ENCODE data around the gene GAGE12F.
"Not testable (repeated sequence)": the region's sequence is repeated elsewhere in the genome, so short reads cannot be mapped to it uniquely, and the experiment has no call there.

Gene GAGE12F, protein sequence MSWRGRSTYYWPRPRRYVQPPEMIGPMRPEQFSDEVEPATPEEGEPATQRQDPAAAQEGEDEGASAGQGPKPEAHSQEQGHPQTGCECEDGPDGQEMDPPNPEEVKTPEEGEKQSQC

DNA sequence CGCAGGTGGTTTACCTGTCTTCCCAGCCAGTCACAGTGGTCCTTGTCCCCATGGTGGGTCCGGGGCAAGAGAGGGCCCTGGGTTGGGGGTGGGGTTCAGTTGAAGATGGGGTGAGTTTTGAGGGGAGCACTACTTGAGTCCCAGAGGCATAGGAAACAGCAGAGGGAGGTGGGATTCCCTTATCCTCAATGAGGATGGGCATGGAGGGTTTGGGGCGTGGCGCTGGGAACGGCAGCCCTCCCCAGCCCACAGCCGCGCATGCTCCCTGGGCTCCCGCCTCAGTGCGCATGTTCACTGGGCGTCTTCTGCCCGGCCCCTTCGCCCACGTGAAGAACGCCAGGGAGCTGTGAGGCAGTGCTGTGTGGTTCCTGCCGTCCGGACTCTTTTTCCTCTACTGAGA, at the start of gene GAGE12F:
GAGE12F (plus strand) TSS at position 301 of the 400 bp plus-strand sequence. CDS start 1,155 bp downstream, outside the sequence.
- H3K4me3 ChIP-seq (replicated peaks; ENCODE audit: low read depth, low read length); DNase-seq (ENCODE audit: extremely low read depth, low read depth): not testable (repeated sequence)

DNA sequence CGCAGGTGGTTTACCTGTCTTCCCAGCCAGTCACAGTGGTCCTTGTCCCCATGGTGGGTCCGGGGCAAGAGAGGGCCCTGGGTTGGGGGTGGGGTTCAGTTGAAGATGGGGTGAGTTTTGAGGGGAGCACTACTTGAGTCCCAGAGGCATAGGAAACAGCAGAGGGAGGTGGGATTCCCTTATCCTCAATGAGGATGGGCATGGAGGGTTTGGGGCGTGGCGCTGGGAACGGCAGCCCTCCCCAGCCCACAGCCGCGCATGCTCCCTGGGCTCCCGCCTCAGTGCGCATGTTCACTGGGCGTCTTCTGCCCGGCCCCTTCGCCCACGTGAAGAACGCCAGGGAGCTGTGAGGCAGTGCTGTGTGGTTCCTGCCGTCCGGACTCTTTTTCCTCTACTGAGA, 28.8 kb upstream of the GAGE12F start, which contains the start of gene GAGE12C:
GAGE12C (plus strand) TSS at position 301 of the 400 bp plus-strand sequence. CDS start 1,155 bp downstream, outside the sequence.
- DNase-seq (ENCODE audit: extremely low read depth, low read depth); H3K4me3 ChIP-seq (replicated peaks; ENCODE audit: low read depth, low read length): not testable (repeated sequence)

DNA sequence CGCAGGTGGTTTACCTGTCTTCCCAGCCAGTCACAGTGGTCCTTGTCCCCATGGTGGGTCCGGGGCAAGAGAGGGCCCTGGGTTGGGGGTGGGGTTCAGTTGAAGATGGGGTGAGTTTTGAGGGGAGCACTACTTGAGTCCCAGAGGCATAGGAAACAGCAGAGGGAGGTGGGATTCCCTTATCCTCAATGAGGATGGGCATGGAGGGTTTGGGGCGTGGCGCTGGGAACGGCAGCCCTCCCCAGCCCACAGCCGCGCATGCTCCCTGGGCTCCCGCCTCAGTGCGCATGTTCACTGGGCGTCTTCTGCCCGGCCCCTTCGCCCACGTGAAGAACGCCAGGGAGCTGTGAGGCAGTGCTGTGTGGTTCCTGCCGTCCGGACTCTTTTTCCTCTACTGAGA, 19.2 kb upstream of the GAGE12F start, which contains the start of gene GAGE12D:
GAGE12D (plus strand) TSS at position 301 of the 400 bp plus-strand sequence. CDS start 1,155 bp downstream, outside the sequence.
- H3K4me3 ChIP-seq (replicated peaks; ENCODE audit: low read depth, low read length); DNase-seq (ENCODE audit: extremely low read depth, low read depth): not testable (repeated sequence)

DNA sequence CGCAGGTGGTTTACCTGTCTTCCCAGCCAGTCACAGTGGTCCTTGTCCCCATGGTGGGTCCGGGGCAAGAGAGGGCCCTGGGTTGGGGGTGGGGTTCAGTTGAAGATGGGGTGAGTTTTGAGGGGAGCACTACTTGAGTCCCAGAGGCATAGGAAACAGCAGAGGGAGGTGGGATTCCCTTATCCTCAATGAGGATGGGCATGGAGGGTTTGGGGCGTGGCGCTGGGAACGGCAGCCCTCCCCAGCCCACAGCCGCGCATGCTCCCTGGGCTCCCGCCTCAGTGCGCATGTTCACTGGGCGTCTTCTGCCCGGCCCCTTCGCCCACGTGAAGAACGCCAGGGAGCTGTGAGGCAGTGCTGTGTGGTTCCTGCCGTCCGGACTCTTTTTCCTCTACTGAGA, 9.7 kb upstream of the GAGE12F start, which contains the start of gene GAGE12E:
GAGE12E (plus strand) TSS at position 301 of the 400 bp plus-strand sequence. CDS start 1,155 bp downstream, outside the sequence.
- DNase-seq (ENCODE audit: extremely low read depth, low read depth); H3K4me3 ChIP-seq (replicated peaks; ENCODE audit: low read depth, low read length): not testable (repeated sequence)

DNA sequence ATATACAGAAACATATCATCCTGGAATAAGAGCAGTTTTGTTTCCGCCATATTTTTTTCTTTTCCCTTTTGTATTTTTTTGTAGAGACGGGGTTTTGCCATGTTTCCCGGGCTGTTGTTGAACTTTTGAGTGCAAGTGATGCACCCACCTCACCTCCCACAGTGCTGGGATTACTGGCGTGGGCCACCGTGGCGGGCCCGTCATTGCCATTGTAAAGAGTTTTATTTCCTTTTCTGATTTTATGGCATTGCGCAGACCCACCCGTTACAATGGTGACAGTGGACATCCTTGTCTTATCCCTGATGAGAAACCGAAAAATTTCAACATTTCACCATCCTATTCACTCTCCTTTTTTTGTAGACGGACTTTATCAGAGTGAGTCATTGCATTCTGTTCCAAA, 8.1 kb downstream of the GAGE12F start:
- H3K4me3 ChIP-seq (replicated peaks; ENCODE audit: low read depth, low read length); DNase-seq (ENCODE audit: extremely low read depth, low read depth): not testable (repeated sequence)

DNA sequence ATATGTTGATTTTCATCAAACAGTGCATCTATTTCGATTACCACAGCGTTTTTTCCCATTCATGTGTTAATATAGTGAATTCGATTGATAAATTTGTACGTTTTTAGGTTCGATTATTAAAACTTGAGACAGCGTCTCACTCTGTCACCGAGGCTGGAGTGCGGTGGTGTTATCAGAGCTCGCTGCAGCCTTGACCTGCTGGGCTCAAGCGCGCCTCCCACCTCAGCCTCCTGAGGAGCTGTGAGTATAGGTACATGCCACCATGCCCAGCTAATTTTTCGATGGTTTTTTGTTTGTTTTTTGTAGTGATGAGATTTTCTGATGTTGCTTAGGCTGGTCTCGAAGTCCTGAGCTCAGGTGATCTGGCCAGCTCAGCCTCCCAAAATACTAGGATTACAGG, 8.5 kb downstream of the GAGE12F start:
- DNase-seq (ENCODE audit: extremely low read depth, low read depth); H3K4me3 ChIP-seq (replicated peaks; ENCODE audit: low read depth, low read length): not testable (repeated sequence)

DNA sequence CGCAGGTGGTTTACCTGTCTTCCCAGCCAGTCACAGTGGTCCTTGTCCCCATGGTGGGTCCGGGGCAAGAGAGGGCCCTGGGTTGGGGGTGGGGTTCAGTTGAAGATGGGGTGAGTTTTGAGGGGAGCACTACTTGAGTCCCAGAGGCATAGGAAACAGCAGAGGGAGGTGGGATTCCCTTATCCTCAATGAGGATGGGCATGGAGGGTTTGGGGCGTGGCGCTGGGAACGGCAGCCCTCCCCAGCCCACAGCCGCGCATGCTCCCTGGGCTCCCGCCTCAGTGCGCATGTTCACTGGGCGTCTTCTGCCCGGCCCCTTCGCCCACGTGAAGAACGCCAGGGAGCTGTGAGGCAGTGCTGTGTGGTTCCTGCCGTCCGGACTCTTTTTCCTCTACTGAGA, 9.5 kb downstream of the GAGE12F start, which contains the start of gene GAGE12G:
GAGE12G (plus strand) TSS at position 301 of the 400 bp plus-strand sequence. CDS start 1,155 bp downstream, outside the sequence.
- not testable (repeated sequence) for H3K4me3 ChIP-seq (replicated peaks; ENCODE audit: low read depth, low read length); DNase-seq (ENCODE audit: extremely low read depth, low read depth)

DNA sequence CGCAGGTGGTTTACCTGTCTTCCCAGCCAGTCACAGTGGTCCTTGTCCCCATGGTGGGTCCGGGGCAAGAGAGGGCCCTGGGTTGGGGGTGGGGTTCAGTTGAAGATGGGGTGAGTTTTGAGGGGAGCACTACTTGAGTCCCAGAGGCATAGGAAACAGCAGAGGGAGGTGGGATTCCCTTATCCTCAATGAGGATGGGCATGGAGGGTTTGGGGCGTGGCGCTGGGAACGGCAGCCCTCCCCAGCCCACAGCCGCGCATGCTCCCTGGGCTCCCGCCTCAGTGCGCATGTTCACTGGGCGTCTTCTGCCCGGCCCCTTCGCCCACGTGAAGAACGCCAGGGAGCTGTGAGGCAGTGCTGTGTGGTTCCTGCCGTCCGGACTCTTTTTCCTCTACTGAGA, 19.0 kb downstream of the GAGE12F start, which contains the start of gene GAGE12H:
GAGE12H (plus strand) TSS at position 301 of the 400 bp plus-strand sequence. CDS start 1,155 bp downstream, outside the sequence.
- DNase-seq (ENCODE audit: extremely low read depth, low read depth); H3K4me3 ChIP-seq (replicated peaks; ENCODE audit: low read depth, low read length): not testable (repeated sequence)

DNA sequence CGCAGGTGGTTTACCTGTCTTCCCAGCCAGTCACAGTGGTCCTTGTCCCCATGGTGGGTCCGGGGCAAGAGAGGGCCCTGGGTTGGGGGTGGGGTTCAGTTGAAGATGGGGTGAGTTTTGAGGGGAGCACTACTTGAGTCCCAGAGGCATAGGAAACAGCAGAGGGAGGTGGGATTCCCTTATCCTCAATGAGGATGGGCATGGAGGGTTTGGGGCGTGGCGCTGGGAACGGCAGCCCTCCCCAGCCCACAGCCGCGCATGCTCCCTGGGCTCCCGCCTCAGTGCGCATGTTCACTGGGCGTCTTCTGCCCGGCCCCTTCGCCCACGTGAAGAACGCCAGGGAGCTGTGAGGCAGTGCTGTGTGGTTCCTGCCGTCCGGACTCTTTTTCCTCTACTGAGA, 28.6 kb downstream of the GAGE12F start, which contains the start of gene GAGE2A:
GAGE2A (plus strand) TSS at position 301 of the 400 bp plus-strand sequence. CDS start 1,155 bp downstream, outside the sequence.
- H3K4me3 ChIP-seq (replicated peaks; ENCODE audit: low read depth, low read length); DNase-seq (ENCODE audit: extremely low read depth, low read depth): not testable (repeated sequence)

DNA sequence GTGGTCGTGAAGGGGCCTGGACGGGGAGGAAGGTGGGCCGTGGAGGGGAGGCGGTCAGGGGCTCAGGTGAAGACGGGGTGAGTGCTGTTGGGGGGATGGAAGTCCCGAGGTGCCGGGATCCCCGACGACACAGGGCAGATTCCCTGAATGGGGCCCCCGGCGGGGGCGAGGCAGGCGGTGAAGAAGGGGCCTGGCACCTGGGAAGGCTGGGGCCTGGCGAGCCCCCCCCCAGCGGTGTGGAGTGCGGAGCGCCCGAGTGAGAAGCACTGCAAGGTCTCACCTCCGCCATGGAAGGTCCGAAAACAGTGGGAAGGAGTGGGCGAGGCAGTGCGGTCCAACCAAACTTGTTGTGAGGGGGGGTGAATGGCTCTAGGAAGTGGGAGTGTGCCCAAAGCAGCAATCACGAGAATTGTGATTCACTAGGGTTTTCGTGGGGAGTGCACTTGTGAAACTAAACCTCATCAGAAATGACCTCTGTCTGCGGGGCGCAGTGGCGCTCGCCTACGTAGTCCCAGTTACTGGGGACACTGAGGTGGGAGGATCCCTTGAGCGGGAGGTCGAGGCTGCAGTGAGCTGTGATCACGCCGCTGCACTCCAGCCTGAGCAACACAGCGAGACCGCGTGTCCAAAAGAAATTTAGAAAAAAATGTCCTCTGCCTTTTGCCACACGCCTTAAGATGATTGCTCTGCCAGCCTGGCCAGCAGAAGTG, 29.3 kb downstream of the GAGE12F start:
- not testable (repeated sequence) for H3K4me3 ChIP-seq (replicated peaks; ENCODE audit: low read depth, low read length); DNase-seq (ENCODE audit: extremely low read depth, low read depth)

DNA sequence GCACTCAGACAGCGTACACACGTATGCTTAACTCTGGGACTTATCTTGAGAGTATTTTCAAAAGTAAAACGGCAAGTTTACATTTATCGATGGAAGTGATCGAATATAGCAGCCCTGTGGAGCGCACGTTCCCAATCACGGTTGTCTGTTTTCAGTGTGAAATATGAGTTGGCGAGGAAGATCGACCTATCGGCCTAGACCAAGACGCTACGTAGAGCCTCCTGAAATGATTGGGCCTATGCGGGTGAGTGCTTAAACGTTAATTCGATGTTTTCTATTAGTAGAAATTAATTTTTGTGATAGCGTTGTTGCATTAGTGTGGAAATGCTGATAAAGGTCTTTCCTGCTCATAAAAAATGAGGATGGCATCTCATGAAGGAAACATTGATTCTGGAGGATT, 29.8 kb downstream of the GAGE12F start:
- not testable (repeated sequence) for H3K4me3 ChIP-seq (replicated peaks; ENCODE audit: low read depth, low read length); DNase-seq (ENCODE audit: extremely low read depth, low read depth)

DNA sequence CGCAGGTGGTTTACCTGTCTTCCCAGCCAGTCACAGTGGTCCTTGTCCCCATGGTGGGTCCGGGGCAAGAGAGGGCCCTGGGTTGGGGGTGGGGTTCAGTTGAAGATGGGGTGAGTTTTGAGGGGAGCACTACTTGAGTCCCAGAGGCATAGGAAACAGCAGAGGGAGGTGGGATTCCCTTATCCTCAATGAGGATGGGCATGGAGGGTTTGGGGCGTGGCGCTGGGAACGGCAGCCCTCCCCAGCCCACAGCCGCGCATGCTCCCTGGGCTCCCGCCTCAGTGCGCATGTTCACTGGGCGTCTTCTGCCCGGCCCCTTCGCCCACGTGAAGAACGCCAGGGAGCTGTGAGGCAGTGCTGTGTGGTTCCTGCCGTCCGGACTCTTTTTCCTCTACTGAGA, 38.1 kb downstream of the GAGE12F start, which contains the start of gene GAGE1:
GAGE1 (plus strand) TSS at position 301 of the 400 bp plus-strand sequence. CDS start 1,155 bp downstream, outside the sequence.
- DNase-seq (ENCODE audit: extremely low read depth, low read depth); H3K4me3 ChIP-seq (replicated peaks; ENCODE audit: low read depth, low read length): not testable (repeated sequence)

DNA sequence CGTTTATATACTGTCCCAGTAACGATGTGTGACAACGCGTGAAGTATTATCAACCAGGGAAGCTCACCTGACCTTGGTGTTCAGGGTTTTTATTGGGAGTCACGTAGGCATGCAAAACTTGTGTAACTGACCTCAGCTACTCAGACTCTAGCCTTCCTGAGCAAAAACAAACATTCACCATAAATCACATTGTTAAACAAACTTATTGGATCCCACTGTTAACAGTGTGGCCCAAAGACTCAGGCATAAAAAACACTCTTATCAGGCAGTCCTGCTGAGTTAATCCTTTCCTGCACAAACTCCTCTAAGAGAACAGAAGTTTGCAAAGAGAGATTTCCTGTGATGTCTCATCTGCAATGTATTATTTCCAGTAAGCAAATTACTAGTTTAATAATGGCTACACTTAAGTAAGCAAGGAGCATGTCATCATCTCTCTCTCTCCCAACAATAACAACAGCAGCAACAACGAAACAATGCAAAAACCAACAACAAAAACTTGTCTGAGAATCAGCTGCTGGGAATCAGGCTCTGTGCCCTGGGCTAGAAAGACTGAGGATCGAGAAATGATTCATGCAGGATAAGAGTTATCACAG, 50.2 kb downstream of the GAGE12F start:
- no peak for DNase-seq (ENCODE audit: extremely low read depth, low read depth)
- TF ChIP-seq, protein P1, sequence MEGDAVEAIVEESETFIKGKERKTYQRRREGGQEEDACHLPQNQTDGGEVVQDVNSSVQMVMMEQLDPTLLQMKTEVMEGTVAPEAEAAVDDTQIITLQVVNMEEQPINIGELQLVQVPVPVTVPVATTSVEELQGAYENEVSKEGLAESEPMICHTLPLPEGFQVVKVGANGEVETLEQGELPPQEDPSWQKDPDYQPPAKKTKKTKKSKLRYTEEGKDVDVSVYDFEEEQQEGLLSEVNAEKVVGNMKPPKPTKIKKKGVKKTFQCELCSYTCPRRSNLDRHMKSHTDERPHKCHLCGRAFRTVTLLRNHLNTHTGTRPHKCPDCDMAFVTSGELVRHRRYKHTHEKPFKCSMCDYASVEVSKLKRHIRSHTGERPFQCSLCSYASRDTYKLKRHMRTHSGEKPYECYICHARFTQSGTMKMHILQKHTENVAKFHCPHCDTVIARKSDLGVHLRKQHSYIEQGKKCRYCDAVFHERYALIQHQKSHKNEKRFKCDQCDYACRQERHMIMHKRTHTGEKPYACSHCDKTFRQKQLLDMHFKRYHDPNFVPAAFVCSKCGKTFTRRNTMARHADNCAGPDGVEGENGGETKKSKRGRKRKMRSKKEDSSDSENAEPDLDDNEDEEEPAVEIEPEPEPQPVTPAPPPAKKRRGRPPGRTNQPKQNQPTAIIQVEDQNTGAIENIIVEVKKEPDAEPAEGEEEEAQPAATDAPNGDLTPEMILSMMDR (IDR thresholded peaks at IDR 0.05; ENCODE audit: low read depth, low read length, missing control alignments) = no peak
- no peak overlapping the region for H3K4me3 ChIP-seq (replicated peaks; ENCODE audit: low read depth, low read length)

Measured in HFF-Myc (cell line).